Kidney epithelial cell (primary cell): ENCODE results near the gene GABBR2. TPM values are rescaled to one million over a fixed set of nuclear protein-coding genes. Genes with fewer than 3 reads are reported as not detected.

Experiments
- DNase-seq: peaks from one replicate; pipeline ENCODE4 v3.0.0-alpha.2; 2010; ENCODE audit warnings: low read depth
- H3K27me3 ChIP-seq: 2 replicates; pipeline ENCODE4 v1.6.0; 2011; ENCODE audit warnings: low read length; ENCODE audit not compliant: control insufficient read depth, insufficient read depth
- H3K36me3 ChIP-seq: 2 replicates; pipeline ENCODE4 v1.5.1; 2011; ENCODE audit warnings: low read length; ENCODE audit not compliant: control insufficient read depth, insufficient read depth
- H3K4me3 ChIP-seq: 2 replicates; pipeline ENCODE4 v1.5.1; 2011; ENCODE audit warnings: low read depth, mild to moderate bottlenecking, control low read depth, low read length
- CTCF ChIP-seq: IDR thresholded peaks from 2 replicates; pipeline ENCODE4 v1.5.1; 2011; ENCODE audit warnings: mild to moderate bottlenecking, moderate library complexity, low read length, control low read depth, inconsistent platforms; ENCODE audit not compliant: insufficient read depth, poor library complexity, severe bottlenecking
- total RNA-seq: library from RNA; depleted of rRNA; stranded (reverse); fragments of >200 nt; gene quantifications from 2 replicates; pipeline ENCODE4 v1.2.3, GENCODE V29; 2015

Gene GABBR2
- total RNA-seq, 1 donor from 2014 or later: 10.8 TPM

- no peak for TF ChIP-seq CTCF
- H3K36me3 ChIP-seq: no peaks in the 10 kb centered on the region
Observed at GRCh38 chr9:98264516-98264915, 444.2 kb downstream of the GABBR2 start.

GRCh38 chr9:98263482-98264357 is 445.0 kb downstream of the GABBR2 start:
- Histone ChIP-seq H3K4me3 (no peak overlapping the region), H3K36me3 (no peaks in the 10 kb centered on the region), H3K27me3 (no peaks in the 10 kb centered on the region)
- TF ChIP-seq CTCF: peak; percentile 96
- no peak for DNase-seq

More at GRCh38 chr9:98264516-98264915, 444.2 kb downstream of the GABBR2 start:
- DNase-seq: no peak
- H3K4me3 ChIP-seq: no peak overlapping the region
- no peaks in the 10 kb centered on the region for H3K27me3 ChIP-seq

- DNase-seq: no peak
- no peaks in the 10 kb centered on the region for H3K27me3 ChIP-seq
- no peak for TF ChIP-seq CTCF
- no peak overlapping the region for H3K4me3 ChIP-seq
- H3K36me3 ChIP-seq: no peaks in the 10 kb centered on the region
Observed at GRCh38 chr9:98263080-98263479, 445.7 kb downstream of the GABBR2 start.

GRCh38 chr9:98262056-98262455 is 446.7 kb downstream of the GABBR2 start:
- no peak overlapping the region for H3K4me3 ChIP-seq
- TF ChIP-seq CTCF: no peak
- no peak for DNase-seq
- H3K27me3 ChIP-seq: no peaks in the 10 kb centered on the region
- no peaks in the 10 kb centered on the region for H3K36me3 ChIP-seq

- H3K4me3 ChIP-seq: no peak overlapping the region
- no peaks in the 10 kb centered on the region for H3K27me3 ChIP-seq
- H3K36me3 ChIP-seq: no peaks in the 10 kb centered on the region
- DNase-seq: no peak
- TF ChIP-seq CTCF: no peak
Observed at GRCh38 chr9:98260635-98261034, 448.1 kb downstream of the GABBR2 start.
